A549 (cell line): ENCODE data around the gene WSB2.

ENCODE experiments used
- CHD2 ChIP-seq: fragments of 150-350 bp; IDR thresholded peaks from 2 replicates; pipeline ENCODE4 v1.6.1; 2014; ENCODE audit warnings: low read length; ENCODE audit not compliant: partially characterized antibody
- CTCF ChIP-seq: fragments of >200 bp; sonication (Bioruptor Twin); formaldehyde crosslinking; IDR thresholded peaks from 3 replicates; pipeline ENCODE4 v1.5.1; 2016

- no peak for TF ChIP-seq CHD2
- no peak for TF ChIP-seq CTCF
Measured at GRCh38 chr12:118073768-118074167, 12.8 kb upstream of the WSB2 start.
